Natural killer cell (primary cell): ENCODE measurements around the gene CNP. TPM values are rescaled to one million over a fixed set of nuclear protein-coding genes. Genes with fewer than 3 reads are reported as not detected.

Source experiments
- ATAC-seq, 3 donors: fragments of 150-1000 bp in 2 of 3; fragments of 200-7000 bp in 1 of 3; cut with Tn5 transposase; 1 replicate in 1 of 3; 2 replicates in 2 of 3; pipeline ENCODE4 v1.10.0; 2021; ENCODE audit warnings: mild to moderate bottlenecking in 2 of 3, moderate library complexity in 2 of 3
- DNase-seq, 2 donors: peaks; one replicate each; pipeline versions ENCODE4 v3.0.0 to v3.0.0-alpha.2; 2013 to 2021; ENCODE audit warnings: mixed read lengths in 1 of 2
- H3K27ac ChIP-seq: one replicate; pipeline ENCODE4 v1.5.1; 2013; ENCODE audit warnings: mild to moderate bottlenecking, low read length
- H3K27me3 ChIP-seq: one replicate; pipeline ENCODE4 v1.6.1; 2013; ENCODE audit warnings: low read length; ENCODE audit not compliant: control insufficient read depth, insufficient read depth
- H3K36me3 ChIP-seq: one replicate; pipeline ENCODE4 v1.6.1; 2013; ENCODE audit warnings: low read length; ENCODE audit not compliant: control insufficient read depth, insufficient read depth
- H3K4me1 ChIP-seq: one replicate; pipeline ENCODE4 v1.6.1; 2013; ENCODE audit warnings: low read length; ENCODE audit not compliant: control insufficient read depth, insufficient read depth
- H3K4me3 ChIP-seq: one replicate; pipeline ENCODE4 v1.5.1; 2013; ENCODE audit warnings: low read length
- H3K9me3 ChIP-seq: one replicate; pipeline ENCODE4 v1.6.1; 2013; ENCODE audit warnings: low read length; ENCODE audit not compliant: control insufficient read depth, insufficient read depth
- H3K27ac Mint-ChIP-seq, 2 donors: one replicate each; pipeline ENCODE4 v1.8.0; 2022; ENCODE audit warnings: mild to moderate bottlenecking in 2 of 2, mixed read lengths in 2 of 2, moderate library complexity in 1 of 2
- H3K27me3 Mint-ChIP-seq, 2 donors: one replicate each; pipeline ENCODE4 v1.8.0; 2022; ENCODE audit warnings: low read depth in 2 of 2, mixed read lengths in 2 of 2
- H3K36me3 Mint-ChIP-seq: one replicate; pipeline ENCODE4 v1.8.0; 2022; ENCODE audit warnings: mixed read lengths
- H3K4me1 Mint-ChIP-seq, 2 donors: one replicate each; pipeline ENCODE4 v1.8.0; 2022; ENCODE audit warnings: mixed read lengths in 2 of 2
- H3K4me3 Mint-ChIP-seq: one replicate; pipeline ENCODE4 v1.8.0; 2022; ENCODE audit warnings: mild to moderate bottlenecking, moderate library complexity, mixed read lengths
- H3K9me3 Mint-ChIP-seq, 2 donors: one replicate each; pipeline ENCODE4 v1.8.0; 2022; ENCODE audit warnings: mixed read lengths in 2 of 2
- CTCF ChIP-seq: fragments of 200-600 bp; IDR thresholded peaks from one replicate; pipeline ENCODE4 v1.8.0; 2022; ENCODE audit warnings: antibody characterized with exemption
- WGBS: methylation state at CpG from one replicate; pipeline ENCODE4 v1.1.7; 2013; ENCODE audit warnings: missing lambda C conversion rate; ENCODE audit not compliant: insufficient coverage; 5-methylcytosine and 5-hydroxymethylcytosine counted together
- intact Hi-C: fragments of 100-400 bp; cut with micrococcal nuclease; formaldehyde crosslinking; loops from one replicate; pipeline ENCODE4 v1.14.2; 2022
- total RNA-seq, 4 donors: library from RNA; stranded (reverse); fragments of 120-200 nt in 1 of 4; gene quantifications; one replicate each; pipeline versions ENCODE4 v1.2.3 to v1.2.4, GENCODE V29; 2013 to 2022

The CNP gene
- total RNA-seq, 3 donors from 2014 or later (not counting 1 experiment from before 2014, with no cell fraction given) = 32.4 to 44.8 (median 38.2) TPM

- H3K27me3 ChIP-seq = no peaks in the 10 kb centered on the region
- Mint-ChIP-seq H3K27me3 (no peaks in the 10 kb centered on the region), H3K4me3 (no peak overlapping the region), H3K36me3 (peaks cover 33% of the 10 kb centered on the region), H3K4me1 (no peaks in the 10 kb centered on the region), H3K27ac (no peak overlapping the region), H3K9me3 (no peaks in the 10 kb centered on the region)
- ATAC-seq (no peak), DNase-seq (no peak)
- intact Hi-C loops = no loop called here
- no peak overlapping the region for H3K4me3 ChIP-seq
- no peaks in the 10 kb centered on the region for H3K9me3 ChIP-seq
- no peak for TF ChIP-seq CTCF
- H3K27ac ChIP-seq = no peak overlapping the region
- WGBS = 89% methylated on average over 3 of the region's 3 CpGs
- peaks cover 86% of the 10 kb centered on the region for H3K36me3 ChIP-seq
- H3K4me1 ChIP-seq = no peaks in the 10 kb centered on the region
Observed at GRCh38 chr17:41992576-41992975, 26.0 kb downstream of the CNP start.

GRCh38 chr17:41996855-41997164 lies 30.2 kb downstream of the CNP start:
- no peak for TF ChIP-seq CTCF
- H3K4me3 ChIP-seq = no peak overlapping the region
- ATAC-seq (no peak), DNase-seq (no peak)
- peaks cover 77% of the 10 kb centered on the region for H3K36me3 ChIP-seq
- Mint-ChIP-seq H3K4me1 (peaks cover 1 to 5% of the 10 kb centered on the region in 2 donors), H3K9me3 (no peaks in the 10 kb centered on the region), H3K27me3 (no peaks in the 10 kb centered on the region), H3K27ac (no peak overlapping the region), H3K4me3 (no peak overlapping the region), H3K36me3 (peaks cover 14% of the 10 kb centered on the region)
- no peak overlapping the region for H3K27ac ChIP-seq
- intact Hi-C loops = no loop called here
- no peaks in the 10 kb centered on the region for H3K9me3 ChIP-seq
- no peaks in the 10 kb centered on the region for H3K4me1 ChIP-seq
- WGBS = 95% methylated on average over 2 of the region's 2 CpGs
- H3K27me3 ChIP-seq = no peaks in the 10 kb centered on the region

- no peak overlapping the region for H3K4me3 ChIP-seq
- Mint-ChIP-seq H3K27me3 (no peaks in the 10 kb centered on the region), H3K4me3 (no peak overlapping the region), H3K9me3 (no peaks in the 10 kb centered on the region), H3K27ac (no peak overlapping the region), H3K36me3 (peaks cover 14% of the 10 kb centered on the region), H3K4me1 (peaks cover 17 to 18% of the 10 kb centered on the region in 2 donors)
- peaks cover 76% of the 10 kb centered on the region for H3K36me3 ChIP-seq
- H3K9me3 ChIP-seq = no peaks in the 10 kb centered on the region
- H3K27ac ChIP-seq = no peak overlapping the region
- 46% methylated on average over 2 of the region's 2 CpGs for WGBS
- ATAC-seq = no peak
- H3K4me1 ChIP-seq = no peaks in the 10 kb centered on the region
- no peak for TF ChIP-seq CTCF
- no peak for DNase-seq
- H3K27me3 ChIP-seq = no peaks in the 10 kb centered on the region
- intact Hi-C loops = no loop called here
Observed at GRCh38 chr17:41998497-41998896, 31.9 kb downstream of the CNP start.

GRCh38 chr17:42000413-42001133 lies 34.0 kb downstream of the CNP start:
- H3K36me3 Mint-ChIP-seq = peaks cover 14% of the 10 kb centered on the region

More at GRCh38 chr17:42000413-42001133, 34.0 kb downstream of the CNP start:
- 94% methylated on average over 2 of the region's 3 CpGs for WGBS
- H3K27me3 Mint-ChIP-seq = no peaks in the 10 kb centered on the region
- no peak for TF ChIP-seq CTCF
- peak overlapping the region in 1 of 2 donors; percentile 40 for H3K27ac Mint-ChIP-seq
- no peak for ATAC-seq
- Histone ChIP-seq H3K4me3 (no peak overlapping the region), H3K27ac (no peak overlapping the region), H3K27me3 (no peaks in the 10 kb centered on the region), H3K36me3 (peaks cover 60% of the 10 kb centered on the region), H3K4me1 (no peaks in the 10 kb centered on the region), H3K9me3 (no peaks in the 10 kb centered on the region)
- H3K9me3 Mint-ChIP-seq = no peaks in the 10 kb centered on the region
- H3K4me1 Mint-ChIP-seq = peaks cover 35 to 36% of the 10 kb centered on the region in 2 donors
- intact Hi-C loops = no loop called here
- H3K4me3 Mint-ChIP-seq = no peak overlapping the region
- no peak for DNase-seq
